ENCODE measurements around the gene LRRC4C.

DNA sequence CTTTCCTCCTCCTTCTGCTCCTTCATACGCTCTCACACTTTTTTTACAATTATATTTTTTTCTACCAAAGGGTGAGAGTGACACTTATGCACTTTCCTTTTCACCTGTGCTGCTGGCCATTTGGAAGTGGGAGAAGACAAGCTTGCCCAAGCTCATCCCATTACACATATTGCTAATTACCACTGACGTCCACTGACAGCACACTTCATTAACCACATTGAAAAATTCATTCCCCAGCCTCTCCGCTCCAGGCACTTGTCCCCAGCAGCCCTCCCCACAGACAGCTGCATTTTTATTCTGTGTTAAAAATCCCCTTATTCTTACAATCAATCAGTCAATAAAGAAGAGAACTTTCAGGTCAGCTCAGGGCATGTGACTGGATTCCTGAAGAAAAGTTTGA lies 175.1 kb downstream of the LRRC4C start:
- TF ChIP-seq EZH2 (IDR thresholded peaks at IDR 0.05; ENCODE audit: borderline replicate concordance, insufficient read depth, low read length, poor library complexity, severe bottlenecking), result no peak
- TF ChIP-seq, protein P1, sequence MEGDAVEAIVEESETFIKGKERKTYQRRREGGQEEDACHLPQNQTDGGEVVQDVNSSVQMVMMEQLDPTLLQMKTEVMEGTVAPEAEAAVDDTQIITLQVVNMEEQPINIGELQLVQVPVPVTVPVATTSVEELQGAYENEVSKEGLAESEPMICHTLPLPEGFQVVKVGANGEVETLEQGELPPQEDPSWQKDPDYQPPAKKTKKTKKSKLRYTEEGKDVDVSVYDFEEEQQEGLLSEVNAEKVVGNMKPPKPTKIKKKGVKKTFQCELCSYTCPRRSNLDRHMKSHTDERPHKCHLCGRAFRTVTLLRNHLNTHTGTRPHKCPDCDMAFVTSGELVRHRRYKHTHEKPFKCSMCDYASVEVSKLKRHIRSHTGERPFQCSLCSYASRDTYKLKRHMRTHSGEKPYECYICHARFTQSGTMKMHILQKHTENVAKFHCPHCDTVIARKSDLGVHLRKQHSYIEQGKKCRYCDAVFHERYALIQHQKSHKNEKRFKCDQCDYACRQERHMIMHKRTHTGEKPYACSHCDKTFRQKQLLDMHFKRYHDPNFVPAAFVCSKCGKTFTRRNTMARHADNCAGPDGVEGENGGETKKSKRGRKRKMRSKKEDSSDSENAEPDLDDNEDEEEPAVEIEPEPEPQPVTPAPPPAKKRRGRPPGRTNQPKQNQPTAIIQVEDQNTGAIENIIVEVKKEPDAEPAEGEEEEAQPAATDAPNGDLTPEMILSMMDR (IDR thresholded peaks at IDR 0.05; ENCODE audit: poor library complexity, severe bottlenecking), result no peak
- TF ChIP-seq RAD21 (conservative IDR thresholded peaks at IDR 0.05), result no peak
- TF ChIP-seq POLR2AphosphoS5 (IDR thresholded peaks at IDR 0.05), result no peak
- no peak for TF ChIP-seq EP300 (conservative IDR thresholded peaks at IDR 0.05; ENCODE audit: poor library complexity, severe bottlenecking)

All from neural cell (in vitro differentiated cells).